GOT3 (cell line): ENCODE data around the gene PDE7B.

Experiments used
- DNase-seq: peaks from one replicate; lab custom pipeline; 2025; ENCODE audit warnings: mixed read lengths; lab: John Stamatoyannopoulos, UW

Gene PDE7B

DNA sequence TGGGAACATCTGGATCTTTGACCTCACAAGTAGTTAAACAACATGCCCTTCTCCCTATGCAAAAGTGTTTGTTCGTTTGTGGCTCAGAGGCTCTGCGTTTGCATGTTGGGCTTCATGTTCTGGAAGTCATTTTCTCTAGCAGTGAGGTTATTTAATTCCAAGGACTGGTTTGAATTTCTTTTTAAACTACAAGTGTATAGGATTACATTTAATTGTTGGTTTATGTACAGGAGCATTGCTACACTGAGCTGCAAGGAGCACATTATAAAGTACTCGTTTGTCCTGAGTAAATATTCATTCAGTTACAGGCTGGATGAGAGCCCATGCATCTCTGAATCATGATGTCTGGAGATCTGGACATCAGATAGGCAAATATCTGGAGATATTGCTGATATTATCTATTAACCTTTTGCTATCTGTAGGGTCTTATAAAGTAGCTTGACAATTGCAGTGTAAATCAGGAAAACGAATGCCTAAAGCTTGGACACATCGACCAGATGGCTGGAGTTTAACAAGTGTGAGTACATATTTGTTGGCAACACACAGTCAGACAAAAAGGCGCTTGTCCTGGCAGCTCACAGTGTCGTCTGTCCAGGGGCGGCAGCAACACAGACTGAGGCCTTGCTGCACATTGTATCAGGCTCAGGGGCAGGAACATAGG lies 84.6 kb downstream of the PDE7B start:
- no peak for DNase-seq

DNA sequence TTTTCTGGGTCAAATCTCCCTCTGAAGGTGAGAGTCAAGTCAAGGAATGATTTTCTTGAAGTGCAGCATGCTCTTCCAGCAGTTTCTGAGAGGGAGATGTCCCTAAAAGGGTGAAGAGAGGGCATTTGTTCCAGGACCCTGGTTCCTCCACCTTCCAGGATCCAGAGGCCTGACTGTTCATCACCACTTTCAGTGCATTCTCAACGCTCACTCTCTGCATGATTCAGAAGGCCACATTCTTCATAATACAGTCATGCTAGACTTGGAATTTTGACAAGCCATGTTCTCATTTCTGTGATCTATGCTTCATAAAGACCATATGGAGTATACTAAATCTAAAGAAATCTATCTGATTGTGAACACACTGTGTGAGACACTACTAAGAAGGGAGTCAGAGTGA lies 85.1 kb downstream of the PDE7B start:
- DNase-seq = no peak

DNA sequence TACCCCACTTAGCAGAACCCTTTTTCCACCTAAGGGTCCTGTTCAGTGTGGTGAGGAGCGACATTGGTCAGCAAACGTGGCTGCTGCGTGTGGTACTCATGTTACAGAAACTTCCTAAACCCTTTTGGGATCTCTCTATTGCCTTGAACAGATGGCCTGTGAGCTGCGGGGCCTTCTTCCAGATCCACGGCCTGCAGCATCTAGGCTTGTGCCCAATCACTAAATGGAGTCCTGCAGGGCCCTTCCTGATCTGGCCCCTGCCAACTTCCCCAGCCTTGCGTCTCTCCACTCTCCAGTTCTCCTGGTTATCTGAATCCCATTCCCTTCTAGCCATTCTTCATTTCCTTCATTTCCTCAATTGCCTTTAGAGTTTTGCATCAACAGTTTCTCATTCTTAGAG lies 85.6 kb downstream of the PDE7B start:
- DNase-seq = no peak

DNA sequence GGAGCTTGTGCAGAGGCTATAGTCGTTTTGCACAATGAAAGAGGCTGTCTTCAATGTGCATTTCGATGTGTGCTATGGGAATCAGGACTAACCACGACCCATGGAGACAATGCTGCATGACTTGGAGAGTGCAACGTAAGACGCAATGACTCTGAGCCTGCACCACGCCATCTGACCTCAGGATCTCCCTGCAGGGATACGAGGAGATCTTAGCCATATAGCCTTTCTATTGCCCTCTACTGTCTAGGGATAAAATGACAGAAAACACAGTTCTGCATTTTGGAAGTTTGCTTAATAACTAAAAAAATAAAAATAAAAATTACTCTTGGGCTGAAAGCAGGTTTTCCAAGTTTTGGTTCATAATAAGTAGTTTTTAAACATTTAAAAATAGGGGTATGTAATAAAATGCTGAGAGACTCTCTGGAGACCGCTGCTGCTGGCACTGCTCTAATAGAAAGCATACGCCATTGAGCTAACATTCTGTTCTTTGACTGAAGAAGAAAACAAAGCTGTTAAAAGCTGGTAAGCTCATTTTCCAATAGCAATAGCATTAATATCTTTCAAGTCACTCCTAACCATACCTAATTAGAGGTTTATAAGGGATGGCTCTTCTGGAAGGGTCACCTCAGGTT lies 87.2 kb downstream of the PDE7B start:
- DNase-seq = no peak

DNA sequence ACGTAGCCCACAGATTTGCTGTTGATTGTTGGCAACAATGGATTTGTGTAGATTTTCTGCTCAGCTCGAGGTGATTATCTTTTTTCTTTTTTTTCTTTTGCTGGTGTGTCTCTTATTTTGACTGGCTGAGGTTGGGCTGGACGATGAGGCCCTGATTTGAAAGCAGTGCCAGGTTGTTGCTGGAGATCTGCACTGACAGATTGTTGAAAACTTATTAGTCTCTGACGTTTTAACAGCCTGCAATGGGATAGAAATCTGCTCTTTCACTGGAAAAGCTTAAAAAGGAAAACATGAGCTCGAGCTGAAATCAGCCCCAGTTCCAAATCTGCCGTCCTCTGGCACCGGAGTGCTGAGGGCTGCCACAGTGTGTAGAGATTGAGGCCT lies 87.7 kb downstream of the PDE7B start:
- DNase-seq = no peak

DNA sequence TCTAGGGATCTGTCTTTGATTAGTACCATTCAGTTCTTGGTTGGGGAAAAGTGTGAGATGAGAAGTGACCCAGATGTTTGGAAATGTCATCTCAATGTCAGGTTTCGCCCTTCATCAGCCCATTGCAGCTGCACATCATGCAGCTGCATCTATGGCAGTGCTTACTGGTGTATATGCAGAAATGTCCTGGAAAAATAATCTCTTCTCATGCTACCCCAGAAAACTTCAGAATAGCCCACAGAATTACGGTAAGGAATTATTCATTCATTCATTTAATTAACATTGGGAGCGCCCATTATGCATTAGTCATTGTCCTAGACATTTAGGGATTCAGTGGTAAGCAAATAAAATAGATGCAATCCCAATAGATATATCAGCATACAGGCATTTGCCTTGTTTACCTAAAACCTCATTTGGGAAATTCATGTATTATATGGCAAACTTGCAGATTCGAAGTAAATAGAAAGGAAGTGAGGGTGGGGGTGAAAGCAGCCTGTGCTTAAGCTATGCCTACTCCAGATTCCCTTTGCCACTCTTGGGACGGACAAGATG lies 89.2 kb downstream of the PDE7B start:
- DNase-seq = no peak

DNA sequence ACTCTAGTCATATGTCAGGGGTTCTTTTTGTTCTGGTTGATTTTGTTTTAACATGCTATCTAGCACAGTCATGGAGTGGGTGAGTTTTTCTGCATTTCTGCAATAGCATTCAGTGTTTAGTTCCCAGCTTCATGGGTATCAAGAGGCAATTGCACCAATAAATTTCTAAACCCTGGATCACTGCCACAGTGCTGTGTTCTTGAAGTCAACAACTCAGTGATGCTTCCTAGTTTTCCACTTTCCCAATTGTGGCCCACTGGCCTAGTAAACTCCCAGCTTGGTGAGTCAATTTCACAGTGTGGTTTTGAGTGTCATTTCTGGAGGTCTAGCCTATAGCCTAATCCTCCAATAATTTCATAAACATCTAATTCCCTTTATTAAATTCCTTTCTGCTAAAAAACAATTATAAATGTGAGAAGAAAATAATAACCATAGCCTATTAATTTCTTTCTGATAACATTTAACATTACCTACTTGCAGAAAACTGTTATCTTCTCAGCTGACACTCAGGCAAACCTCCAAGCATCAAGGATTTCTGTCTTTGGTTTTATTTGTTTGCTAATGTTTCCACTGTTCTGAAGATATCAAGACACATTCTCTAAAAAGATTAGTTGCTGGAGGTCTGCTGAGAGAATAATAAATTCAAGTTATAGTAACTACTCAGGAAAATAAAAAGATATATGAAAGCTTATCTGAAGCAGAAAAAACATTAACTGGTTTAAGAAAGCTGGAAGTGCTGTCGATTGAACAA lies 89.9 kb downstream of the PDE7B start:
- no peak for DNase-seq

DNA sequence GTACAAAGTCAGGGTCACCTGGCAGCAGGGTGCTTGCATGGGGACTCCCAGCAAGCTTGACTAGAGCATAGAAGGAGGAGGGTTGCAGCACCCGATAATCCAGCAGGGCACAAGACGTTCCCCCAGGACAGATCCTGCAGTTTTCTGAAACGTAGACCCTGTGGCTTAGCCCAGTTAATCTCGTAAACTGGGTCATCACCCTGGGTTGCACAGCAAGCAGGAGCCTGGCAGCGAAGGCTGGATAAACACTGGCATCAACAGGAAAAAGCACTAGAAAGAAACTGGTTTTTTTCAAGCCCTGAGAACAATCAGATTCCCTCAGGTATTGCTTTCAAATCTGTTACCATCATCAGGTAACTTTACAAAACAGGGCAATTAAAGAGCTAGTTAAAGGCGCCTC lies 92.6 kb downstream of the PDE7B start:
- DNase-seq = no peak

DNA sequence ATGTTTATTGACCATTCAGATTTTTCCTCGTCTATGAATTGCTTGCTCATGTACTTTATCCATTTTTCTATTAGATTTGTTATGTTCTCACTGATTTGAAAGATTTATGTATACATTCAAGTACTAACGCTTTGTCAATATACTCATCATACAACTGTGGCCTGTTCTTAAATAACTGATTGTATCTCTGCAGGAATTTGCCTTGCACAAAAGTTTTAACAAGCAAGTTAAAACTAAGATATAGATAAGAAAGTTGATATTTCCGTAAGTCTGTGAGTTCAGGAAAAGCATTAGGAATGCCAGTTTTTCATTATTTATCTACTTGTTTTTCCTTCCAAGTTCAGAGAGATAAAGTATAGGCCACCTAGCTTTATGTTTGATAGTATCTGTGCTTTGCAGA lies 95.2 kb downstream of the PDE7B start:
- no peak for DNase-seq

DNA sequence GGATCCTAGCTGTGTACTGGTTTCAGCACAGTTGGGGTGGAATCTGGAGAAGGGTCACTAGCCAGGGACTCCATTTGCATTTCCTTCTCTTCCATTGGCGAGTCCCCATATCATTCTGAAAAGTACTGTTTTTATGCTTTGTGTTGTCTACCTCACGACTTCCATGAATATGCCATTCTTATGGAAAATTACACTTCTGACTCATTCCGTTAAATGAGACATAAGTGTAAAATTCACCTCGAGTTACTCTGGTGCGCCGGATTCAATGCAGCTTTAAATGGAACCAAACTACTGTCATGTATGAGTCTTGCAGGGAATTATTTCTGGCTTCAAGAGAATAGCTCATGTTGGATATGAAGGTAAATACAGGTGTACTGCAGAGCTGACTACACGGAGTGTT lies 99.2 kb downstream of the PDE7B start:
- no peak for DNase-seq

DNA sequence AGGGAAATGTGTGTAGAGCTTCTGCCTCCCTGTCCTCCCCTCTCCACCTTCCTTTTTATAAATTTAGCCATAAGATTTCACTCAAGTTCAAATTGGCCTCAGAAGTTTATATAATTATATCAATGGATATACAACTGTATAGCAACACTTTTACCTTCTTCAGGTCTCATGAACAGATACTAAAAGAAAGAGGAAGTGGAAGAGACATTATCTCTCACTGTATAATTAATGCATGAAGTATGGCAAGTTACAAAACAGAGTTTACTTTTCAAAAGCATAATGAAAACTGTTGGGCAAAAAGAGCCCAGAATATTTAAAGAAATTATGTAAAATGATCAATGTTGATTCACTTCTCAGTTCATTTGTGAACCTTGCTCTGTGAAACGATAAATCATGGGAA lies 99.7 kb downstream of the PDE7B start:
- DNase-seq = no peak

DNA sequence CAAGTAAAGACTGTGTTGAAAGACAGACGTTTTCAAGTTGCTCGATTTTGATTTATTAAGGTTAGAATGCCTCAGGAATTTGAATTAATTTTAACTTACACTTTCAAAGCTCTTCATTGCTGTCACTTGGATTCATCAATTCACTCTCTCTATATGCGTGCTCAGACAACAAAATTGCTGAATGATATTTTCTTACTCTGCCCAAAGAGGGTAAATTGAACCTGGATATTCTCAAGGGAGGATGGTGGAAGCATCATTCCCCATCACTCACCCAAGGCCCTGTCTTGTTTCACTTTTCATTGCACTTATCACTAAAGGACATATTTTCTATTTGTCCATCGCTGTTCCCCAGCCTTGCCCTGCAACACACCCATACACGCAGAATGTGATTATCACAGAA lies 102.3 kb downstream of the PDE7B start:
- no peak for DNase-seq

DNA sequence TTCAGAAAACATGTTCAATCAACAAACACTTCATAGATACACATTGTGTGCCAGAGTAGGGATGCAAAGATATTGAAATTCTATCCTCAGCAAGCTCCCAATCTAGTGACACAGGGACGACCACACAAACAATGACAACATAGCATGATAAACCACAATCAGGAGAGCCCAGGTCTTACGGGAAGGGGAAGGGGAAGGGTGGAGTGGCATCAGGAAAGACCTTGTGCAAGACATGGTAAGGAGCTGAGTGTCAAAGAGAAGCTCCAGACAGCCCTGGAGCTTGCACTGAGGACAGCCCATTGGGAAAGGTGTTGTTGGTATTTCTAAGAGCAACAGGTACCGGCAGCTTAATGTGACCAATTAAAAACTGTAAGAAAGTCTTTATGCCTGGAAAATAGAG lies 103.6 kb downstream of the PDE7B start:
- no peak for DNase-seq

DNA sequence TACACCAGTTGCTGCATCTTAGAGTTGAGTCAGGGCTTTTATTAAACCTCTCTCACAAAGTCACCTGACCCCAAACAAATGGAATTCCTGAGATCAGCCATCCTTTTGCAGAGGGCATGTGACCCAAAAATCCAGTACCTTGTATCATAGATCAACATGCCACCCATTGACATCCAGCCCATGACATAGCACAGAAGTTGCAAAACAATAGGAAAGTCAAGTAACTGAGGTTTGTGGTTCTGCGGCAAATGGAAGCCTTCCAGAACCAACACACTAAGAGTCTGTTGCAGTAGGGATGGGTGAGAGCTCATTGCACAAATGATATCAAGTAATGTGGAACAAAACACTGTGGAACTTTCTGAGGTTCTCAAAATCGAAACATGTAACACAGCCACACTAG lies 111.2 kb downstream of the PDE7B start:
- no peak for DNase-seq

DNA sequence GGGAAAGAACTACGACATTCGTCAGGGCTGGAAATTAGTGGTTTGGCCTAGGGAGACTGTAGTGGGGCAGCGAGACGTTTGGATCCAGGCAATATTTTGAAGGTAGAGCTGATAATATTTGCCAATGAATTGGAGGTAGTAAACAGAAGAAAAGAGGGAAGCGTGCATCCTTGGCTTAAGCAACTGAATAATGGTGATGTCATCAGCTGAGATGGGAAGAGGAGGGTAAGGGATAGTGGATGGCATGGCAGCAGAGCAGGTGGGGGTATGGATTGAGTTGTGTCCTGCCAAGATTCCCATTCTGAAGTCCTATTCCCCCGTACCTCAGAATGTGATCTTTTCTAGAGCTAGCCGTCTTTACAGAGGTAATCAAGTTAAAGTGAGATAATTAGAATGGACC lies 119.2 kb downstream of the PDE7B start:
- DNase-seq = no peak

DNA sequence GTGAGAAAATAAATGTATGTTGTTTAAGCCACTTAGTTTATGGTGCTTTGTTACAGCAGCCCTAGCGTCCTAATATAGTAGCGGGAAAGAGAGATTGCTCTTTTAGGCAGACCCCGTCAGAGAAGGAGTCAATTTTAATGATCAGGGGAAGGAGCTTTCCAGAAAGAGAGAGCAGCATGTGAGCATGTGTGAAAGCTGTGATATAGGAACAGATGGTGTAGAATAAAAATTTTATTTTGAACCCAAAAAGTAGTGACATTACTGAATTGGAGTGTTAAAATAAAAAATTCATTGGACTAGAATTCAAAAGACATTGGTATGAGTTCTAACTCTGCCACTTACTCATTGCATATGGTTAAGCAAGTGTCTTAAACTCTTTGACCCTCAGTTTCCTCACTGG lies 119.8 kb downstream of the PDE7B start:
- DNase-seq = no peak

DNA sequence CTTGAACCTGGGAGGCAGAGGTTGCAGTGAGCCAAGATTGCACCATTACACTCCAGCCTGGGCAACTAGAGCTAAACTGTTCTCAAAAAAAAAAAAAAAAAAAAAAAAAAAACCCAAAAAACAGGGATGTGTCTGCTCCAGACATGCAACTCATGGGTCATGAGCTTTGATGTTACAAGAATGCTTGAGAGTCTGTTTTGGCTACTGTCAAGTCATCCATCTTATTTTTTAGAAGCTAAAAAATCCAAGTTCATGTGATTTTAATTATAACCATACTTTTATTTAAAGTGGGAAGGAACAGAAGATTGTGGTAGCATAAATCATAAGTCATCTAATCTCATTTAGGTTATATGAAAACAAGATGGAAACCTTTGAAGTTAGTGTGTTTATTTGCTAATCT lies 120.6 kb downstream of the PDE7B start:
- DNase-seq = no peak

DNA sequence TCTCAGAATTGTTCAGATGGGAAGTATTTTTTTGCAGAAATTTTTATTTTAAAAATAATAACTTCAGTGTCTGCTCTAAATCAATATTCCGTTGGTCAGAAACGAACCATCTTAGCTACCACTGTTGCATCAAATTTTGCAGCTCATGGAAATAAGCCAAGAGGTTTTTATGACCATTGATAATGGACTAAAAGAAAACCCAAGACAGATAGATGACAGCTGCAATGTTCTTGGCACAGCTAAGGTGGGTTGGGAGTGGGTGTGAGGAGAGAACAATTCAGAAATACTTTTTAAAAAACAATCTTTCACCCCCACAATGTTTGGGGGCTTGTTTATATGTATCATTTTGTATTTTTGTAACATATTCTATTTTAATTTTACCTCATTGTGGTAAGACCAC lies 121.1 kb downstream of the PDE7B start:
- DNase-seq = no peak

DNA sequence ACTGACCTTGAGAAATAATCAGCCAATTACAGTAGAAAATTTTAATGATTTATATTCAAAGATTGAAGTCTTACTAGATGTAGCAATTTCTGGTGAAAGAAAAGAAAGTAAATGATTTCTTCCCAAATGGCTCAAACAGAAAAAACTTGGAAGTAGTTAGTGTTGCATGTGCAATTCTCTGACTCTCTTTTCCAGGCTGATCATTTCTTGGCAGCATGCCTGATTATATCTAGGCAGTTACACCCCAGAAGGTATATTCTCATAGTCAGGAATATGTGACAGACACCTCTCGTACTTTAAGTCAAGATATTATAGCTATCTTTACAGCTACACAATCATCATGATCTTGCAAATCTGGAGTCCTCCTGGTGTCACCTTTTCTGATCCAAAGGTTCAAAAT lies 122.9 kb downstream of the PDE7B start:
- DNase-seq = no peak

DNA sequence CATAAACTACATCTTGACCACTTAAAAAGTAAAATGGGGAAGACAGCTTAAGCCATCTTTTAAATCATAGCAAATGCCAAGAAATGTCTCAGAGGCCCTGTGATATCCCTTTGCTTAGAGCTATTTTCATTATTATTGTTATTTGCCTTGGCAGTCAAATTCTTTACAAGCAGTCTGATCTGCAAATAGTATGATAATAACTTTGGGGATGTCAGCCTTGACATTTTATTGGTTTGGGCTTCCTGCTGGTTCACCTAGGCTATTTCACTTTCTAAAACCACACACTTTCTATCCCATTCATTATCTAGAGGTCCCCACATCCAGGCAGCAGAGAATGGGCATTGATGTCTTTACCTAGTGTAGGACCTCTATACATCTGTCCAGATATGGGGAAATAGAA lies 125.1 kb downstream of the PDE7B start:
- DNase-seq = no peak

DNA sequence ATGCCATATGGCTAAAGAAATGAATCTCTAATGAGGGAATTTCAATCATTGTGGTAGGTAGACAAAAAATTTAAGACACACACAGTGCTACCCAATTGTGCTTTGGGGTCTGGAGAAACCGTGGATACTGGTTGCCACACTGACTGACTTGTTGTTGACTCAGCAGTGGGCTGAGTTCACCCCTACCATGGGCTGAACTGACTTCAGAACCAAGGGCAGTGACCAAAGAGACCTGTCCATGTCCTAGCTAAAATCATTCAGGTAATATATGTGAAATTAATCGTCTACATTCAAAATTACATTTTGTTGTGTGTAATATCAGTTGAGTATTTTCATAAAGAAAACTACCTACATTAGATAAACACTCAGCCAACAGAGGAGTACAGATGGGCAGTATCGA lies 131.6 kb downstream of the PDE7B start:
- DNase-seq = no peak

DNA sequence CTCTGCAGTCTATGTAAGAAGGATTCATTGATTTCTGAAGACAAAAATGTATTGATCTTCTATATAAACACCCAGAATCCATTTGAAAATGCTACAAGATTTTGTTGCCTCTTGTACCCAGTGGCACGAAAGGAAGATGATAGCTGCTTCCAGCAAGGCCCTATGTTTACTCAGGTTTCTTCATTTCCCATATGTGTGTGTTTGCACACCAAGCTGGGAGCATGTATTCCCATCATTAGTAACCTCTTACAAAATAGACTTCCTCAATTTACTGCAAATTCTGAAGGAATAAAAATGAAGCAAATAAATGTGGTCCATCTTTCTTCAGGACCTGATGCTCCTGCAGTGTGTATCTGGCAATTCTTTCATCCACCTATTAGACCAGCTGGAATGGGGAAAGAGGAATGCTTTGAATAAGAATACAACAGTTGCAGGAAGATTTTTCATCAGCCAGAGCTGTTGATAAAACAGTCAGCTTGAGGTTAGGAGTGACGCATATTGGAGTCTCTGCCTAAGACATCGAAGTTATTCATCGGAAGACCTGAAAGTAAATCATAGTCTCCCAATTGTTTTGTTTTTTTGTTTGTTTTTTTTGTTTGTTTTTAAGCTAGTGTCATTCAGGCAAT lies 132.3 kb downstream of the PDE7B start:
- no peak for DNase-seq

DNA sequence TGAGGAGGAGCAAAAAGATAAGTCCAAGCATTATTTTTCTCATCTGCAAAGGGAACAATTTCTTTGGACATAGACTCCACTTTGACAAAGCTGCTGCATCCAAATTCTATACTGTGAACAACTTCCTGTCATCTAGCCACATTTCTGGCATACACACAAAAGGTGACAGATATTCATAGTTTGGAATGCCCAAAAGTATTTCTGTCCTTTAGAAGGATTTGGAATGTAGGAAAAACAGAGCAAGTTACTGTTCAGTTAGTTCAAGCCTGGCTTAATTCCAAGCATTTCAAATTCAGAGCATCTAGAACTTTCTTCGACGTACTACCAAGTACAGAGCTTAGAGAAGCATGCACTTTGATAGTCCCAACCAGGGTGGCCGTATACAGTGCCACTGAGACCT lies 134.0 kb downstream of the PDE7B start:
- no peak for DNase-seq
